Transverse colon (tissue), 4 donors: ENCODE results near the gene RITA1.

Experiments
- CTCF ChIP-seq, 5 experiments: fragments of 200-600 bp in 3 of 5; fragments of 450-650 bp in 2 of 5; sonication (generic) in 3 of 5; IDR thresholded peaks; 1 replicate in 2 of 5; 2 replicates in 3 of 5; pipeline ENCODE4 v1.5.1; 2016 to 2017; ENCODE audit warnings: antibody characterized with exemption in 5 of 5, inconsistent platforms in 3 of 5, mild to moderate bottlenecking in 2 of 5, moderate library complexity in 1 of 5
- POLR2A ChIP-seq: fragments of 450-650 bp; IDR thresholded peaks from one replicate; pipeline ENCODE4 v1.6.1; 2016; ENCODE audit warnings: antibody characterized with exemption, mild to moderate bottlenecking, moderate library complexity
- POLR2AphosphoS5 ChIP-seq, 3 donors: sonication (generic); formaldehyde crosslinking; IDR thresholded peaks; one replicate each; pipeline ENCODE4 v1.6.1; 2016; ENCODE audit warnings: antibody characterized with exemption in 3 of 3

- no peak for TF ChIP-seq CTCF (IDR thresholded peaks at IDR 0.05)
- no peak for TF ChIP-seq POLR2A
- no peak for TF ChIP-seq POLR2AphosphoS5 (IDR thresholded peaks at IDR 0.05)
Measured at GRCh38 chr12:113232840-113233585, 47.5 kb downstream of the RITA1 start.
